Thyroid gland (tissue), 4 donors: ENCODE measurements around the gene EGLN3. TPM values are rescaled to one million over a fixed set of nuclear protein-coding genes. Genes with fewer than 3 reads are reported as not detected.

Source experiments
- DNase-seq, 2 donors: peaks; one replicate each; pipeline ENCODE4 v3.0.0-alpha.2; 2019
- H3K27ac ChIP-seq, 3 donors: fragments of 200-600 bp; sonication (generic); 1 replicate in 2 of 3; 2 replicates in 1 of 3; pipeline ENCODE4 v1.5.1; 2016 to 2019; ENCODE audit warnings: mild to moderate bottlenecking in 1 of 3, moderate library complexity in 1 of 3
- H3K27me3 ChIP-seq: fragments of 200-600 bp; sonication (generic); one replicate; pipeline ENCODE4 v1.5.1; 2019
- H3K36me3 ChIP-seq, 2 donors: fragments of 200-600 bp; sonication (generic); one replicate each; pipeline ENCODE4 v1.5.1; 2016 to 2019
- H3K4me1 ChIP-seq, 2 donors: fragments of 200-600 bp; sonication (generic); one replicate each; pipeline ENCODE4 v1.5.1; 2017 to 2019
- H3K4me3 ChIP-seq, 3 donors: fragments of 200-600 bp; sonication (generic); replicated peaks in 1 of 3; 1 replicate in 2 of 3; 2 replicates in 1 of 3; pipeline ENCODE4 v1.5.1; 2016; ENCODE audit warnings: mild to moderate bottlenecking in 1 of 3
- H3K9me3 ChIP-seq: fragments of 200-600 bp; sonication (generic); one replicate; pipeline ENCODE4 v1.5.1; 2017
- POLR2A ChIP-seq, 2 donors: fragments of 450-650 bp; IDR thresholded peaks; one replicate each; pipeline ENCODE4 v1.6.1; 2017; ENCODE audit warnings: antibody characterized with exemption in 2 of 2, mild to moderate bottlenecking in 2 of 2, moderate library complexity in 1 of 2
- WGBS, 2 donors: methylation state at CpG; one replicate each; pipeline ENCODE4 v1.1.5; 2017; 5-methylcytosine and 5-hydroxymethylcytosine counted together
- intact Hi-C: fragments of 100-400 bp; cut with DNase I; formaldehyde crosslinking; loops from one replicate; pipeline ENCODE4 v1.15.1; 2023
- total RNA-seq, 4 donors: library from RNA; depleted of rRNA; stranded (reverse); fragments of >200 nt; gene quantifications; one replicate each; pipeline ENCODE4 v1.2.3, GENCODE V29; 2016
- TF ChIP-seq, protein P1 (sequence below), 6 experiments: fragments of 200-600 bp in 3 of 6; fragments of 450-650 bp in 3 of 6; sonication (generic) in 3 of 6; IDR thresholded peaks; one replicate each; pipeline ENCODE4 v1.5.1; 2016 to 2019; ENCODE audit warnings: antibody characterized with exemption in 6 of 6, mild to moderate bottlenecking in 2 of 6, inconsistent platforms in 1 of 6, moderate library complexity in 1 of 6

The EGLN3 gene
- total RNA-seq, 4 donors from 2014 or later = 8.8 to 11.5 (median 10.2) TPM

DNA sequence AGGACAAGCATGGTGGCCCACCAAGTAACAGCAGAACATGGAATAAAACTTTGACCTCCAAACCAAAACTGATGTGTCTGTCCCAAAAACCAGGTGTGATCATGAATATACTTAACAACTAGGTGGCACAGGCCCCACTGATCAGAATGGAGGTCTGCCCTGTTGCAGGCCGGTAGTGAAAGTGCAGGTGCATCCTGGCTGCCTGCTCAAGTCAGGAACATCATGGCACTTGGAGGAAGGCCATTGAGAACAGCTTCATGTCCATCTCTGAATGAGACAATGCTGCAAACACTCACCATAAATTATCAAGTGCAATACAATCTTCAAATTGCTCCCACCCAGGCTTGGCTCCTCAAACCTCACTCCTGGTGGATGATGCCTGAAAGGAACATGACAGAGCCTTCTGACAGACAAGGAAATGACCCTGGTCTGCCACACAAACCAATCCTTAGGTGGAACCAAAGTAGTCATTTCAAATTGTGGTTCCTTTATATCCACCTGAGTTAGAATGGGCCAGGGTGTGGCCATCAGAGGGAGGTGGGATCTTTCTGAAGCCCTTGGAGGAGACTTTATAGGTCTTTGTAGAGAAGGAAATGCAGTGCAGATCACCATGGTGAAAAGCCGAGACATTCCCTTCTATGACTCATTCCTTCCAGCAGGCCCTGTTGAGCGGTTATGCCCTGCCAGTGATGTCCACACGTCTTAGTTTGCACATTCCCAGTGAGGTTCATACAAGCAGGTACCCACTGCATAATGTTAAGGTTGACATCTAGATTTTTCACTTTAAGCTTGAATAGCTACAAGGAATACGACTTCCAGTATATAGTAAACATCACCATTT, 36.0 kb downstream of the EGLN3 start:
- Histone ChIP-seq H3K4me3 (no peak overlapping the region), H3K36me3 (no peaks in the 10 kb centered on the region), H3K4me1 (peaks cover 9 to 12% of the 10 kb centered on the region in 2 donors), H3K9me3 (no peaks in the 10 kb centered on the region), H3K27ac (no peak overlapping the region), H3K27me3 (no peaks in the 10 kb centered on the region)
- WGBS, 2 donors = 85 to 95% methylated on average over 5 of the region's 5 CpGs
- no peak for DNase-seq
- TF ChIP-seq, protein P1, sequence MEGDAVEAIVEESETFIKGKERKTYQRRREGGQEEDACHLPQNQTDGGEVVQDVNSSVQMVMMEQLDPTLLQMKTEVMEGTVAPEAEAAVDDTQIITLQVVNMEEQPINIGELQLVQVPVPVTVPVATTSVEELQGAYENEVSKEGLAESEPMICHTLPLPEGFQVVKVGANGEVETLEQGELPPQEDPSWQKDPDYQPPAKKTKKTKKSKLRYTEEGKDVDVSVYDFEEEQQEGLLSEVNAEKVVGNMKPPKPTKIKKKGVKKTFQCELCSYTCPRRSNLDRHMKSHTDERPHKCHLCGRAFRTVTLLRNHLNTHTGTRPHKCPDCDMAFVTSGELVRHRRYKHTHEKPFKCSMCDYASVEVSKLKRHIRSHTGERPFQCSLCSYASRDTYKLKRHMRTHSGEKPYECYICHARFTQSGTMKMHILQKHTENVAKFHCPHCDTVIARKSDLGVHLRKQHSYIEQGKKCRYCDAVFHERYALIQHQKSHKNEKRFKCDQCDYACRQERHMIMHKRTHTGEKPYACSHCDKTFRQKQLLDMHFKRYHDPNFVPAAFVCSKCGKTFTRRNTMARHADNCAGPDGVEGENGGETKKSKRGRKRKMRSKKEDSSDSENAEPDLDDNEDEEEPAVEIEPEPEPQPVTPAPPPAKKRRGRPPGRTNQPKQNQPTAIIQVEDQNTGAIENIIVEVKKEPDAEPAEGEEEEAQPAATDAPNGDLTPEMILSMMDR (IDR thresholded peaks at IDR 0.05) = no peak
- TF ChIP-seq POLR2A (IDR thresholded peaks at IDR 0.05) = no peak
- intact Hi-C loops = no loop called here

DNA sequence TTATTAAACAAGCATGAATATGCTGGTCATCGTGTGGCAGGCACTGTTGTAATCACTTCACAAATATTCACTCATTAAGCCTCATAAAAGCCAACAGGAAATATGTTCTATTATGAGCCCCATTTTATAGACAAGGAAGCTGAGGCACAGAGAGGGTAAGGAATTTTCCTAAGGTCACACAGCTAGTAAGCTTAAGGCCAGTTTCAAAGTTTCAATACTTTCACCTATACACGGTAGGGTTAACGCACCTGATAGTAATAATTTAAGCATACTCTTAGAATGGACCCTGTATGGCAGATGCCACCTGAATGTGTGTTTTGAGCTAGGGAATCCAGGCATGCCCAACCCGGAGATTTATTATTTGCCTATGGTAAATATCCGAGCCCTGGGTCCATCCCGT, 39.8 kb downstream of the EGLN3 start:
- H3K27me3 ChIP-seq = no peaks in the 10 kb centered on the region
- H3K9me3 ChIP-seq = no peaks in the 10 kb centered on the region
- no peaks in the 10 kb centered on the region for H3K36me3 ChIP-seq
- WGBS, 2 donors = 93 to 97% methylated on average over 6 of the region's 6 CpGs
- TF ChIP-seq, protein P1 (IDR thresholded peaks at IDR 0.05) = no peak
- TF ChIP-seq POLR2A (IDR thresholded peaks at IDR 0.05) = no peak
- H3K27ac ChIP-seq = no peak overlapping the region
- intact Hi-C loops = no loop called here
- no peak overlapping the region for H3K4me3 ChIP-seq
- H3K4me1 ChIP-seq = no peaks in the 10 kb centered on the region
- no peak for DNase-seq

DNA sequence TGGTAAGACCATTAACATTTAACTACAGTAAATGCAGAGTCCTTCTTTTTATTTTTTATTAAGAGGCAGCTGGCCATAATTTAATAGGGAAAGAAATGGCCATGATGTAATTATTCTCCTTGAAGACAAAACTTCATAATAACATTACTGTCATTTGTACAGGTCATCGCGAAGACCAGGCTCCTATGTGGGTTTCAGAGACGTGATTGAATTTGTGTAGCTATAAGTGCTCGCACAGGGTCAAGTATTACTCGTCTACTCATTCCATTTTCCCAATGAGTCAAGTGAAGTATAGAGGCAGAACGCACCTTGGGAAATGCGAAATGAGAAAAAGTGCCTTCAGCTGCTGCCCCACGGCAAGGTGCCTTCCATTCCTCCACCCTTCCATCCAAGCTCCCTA, 40.4 kb downstream of the EGLN3 start:
- no peak overlapping the region for H3K27ac ChIP-seq
- H3K4me1 ChIP-seq = no peaks in the 10 kb centered on the region
- H3K27me3 ChIP-seq = no peaks in the 10 kb centered on the region
- WGBS, 2 donors = 92 to 93% methylated on average over 8 of the region's 8 CpGs
- intact Hi-C loops = no loop called here
- TF ChIP-seq, protein P1 (IDR thresholded peaks at IDR 0.05) = no peak
- no peak for TF ChIP-seq POLR2A (IDR thresholded peaks at IDR 0.05)
- no peak for DNase-seq
- H3K4me3 ChIP-seq = no peak overlapping the region
- no peaks in the 10 kb centered on the region for H3K9me3 ChIP-seq
- H3K36me3 ChIP-seq = no peaks in the 10 kb centered on the region

DNA sequence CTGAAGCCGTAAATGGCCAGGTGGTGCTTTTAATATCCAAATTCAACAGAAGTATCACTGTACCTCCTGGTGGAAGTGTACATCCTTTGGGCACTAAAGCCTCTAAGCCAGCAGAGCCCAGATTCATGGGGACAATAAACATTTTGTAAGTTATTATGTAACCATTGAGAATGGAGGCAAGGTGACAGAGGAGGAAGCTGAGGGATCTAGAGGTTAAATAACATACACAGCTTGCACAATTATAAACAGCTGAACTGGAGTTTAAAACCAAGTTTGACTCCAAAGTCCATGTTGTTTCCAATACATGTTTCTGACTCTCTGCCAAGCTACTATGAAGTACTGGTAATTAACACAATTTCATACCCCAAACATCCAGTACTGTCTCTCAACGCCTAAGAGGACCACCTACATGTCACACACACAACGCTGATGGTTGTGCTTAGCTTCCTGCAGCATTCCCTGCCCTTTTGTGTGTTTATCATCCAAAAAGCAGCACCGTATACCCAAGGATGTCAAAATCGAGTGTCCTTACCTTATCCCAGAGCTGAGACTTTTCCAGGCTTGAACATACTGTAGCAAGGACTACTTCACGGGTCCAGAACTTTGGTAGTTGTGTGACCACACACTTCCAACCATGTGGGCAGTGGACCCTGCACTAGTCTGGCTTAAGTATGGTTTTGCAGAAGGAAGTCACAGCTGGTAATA, 41.3 kb downstream of the EGLN3 start:
- TF ChIP-seq POLR2A (IDR thresholded peaks at IDR 0.05) = no peak
- TF ChIP-seq, protein P1 (IDR thresholded peaks at IDR 0.05) = no peak

More for the DNA sequence above, 41.3 kb downstream of the EGLN3 start:
- Histone ChIP-seq H3K4me1 (no peaks in the 10 kb centered on the region), H3K4me3 (no peak overlapping the region), H3K27ac (no peak overlapping the region), H3K36me3 (no peaks in the 10 kb centered on the region), H3K9me3 (no peaks in the 10 kb centered on the region), H3K27me3 (no peaks in the 10 kb centered on the region)
- no peak for DNase-seq
- intact Hi-C loops = no loop called here
- 85 to 94% methylated on average over 6 of the region's 6 CpGs for WGBS, 2 donors
